ENCODE measurements around the gene HRG. TPM values are rescaled to one million over a fixed set of nuclear protein-coding genes. Genes with fewer than 3 reads are reported as not detected.

Gene HRG
- total and polyA plus RNA-seq, 2 experiments from 2014 or later: not detected

GRCh38 chr3:186671051-186671450, 5.2 kb downstream of the HRG start:
- Histone ChIP-seq H3K27ac (ENCODE audit: low read depth) (no peak overlapping the region), H3K4me3 (no peak overlapping the region), H3F3A (replicated peaks; ENCODE audit: low read depth) (no peaks in the 10 kb centered on the region), H3K4me2 (no peak overlapping the region), H3K9me2 (ENCODE audit: insufficient read depth) (peaks cover 27% of the 10 kb centered on the region), H3K27me3 (ENCODE audit: insufficient read depth) (no peaks in the 10 kb centered on the region), H3K36me3 (ENCODE audit: insufficient read depth) (no peaks in the 10 kb centered on the region; the same call in 1 of the 2 replicates), H2AFZ (no peak overlapping the region), H3K4me1 (ENCODE audit: insufficient read depth) (peaks cover 6% of the 10 kb centered on the region), H4K20me1 (replicated peaks; ENCODE audit: insufficient read depth) (no peaks in the 10 kb centered on the region), H3K79me2 (replicated peaks; ENCODE audit: insufficient read depth) (no peaks in the 10 kb centered on the region)
- TF ChIP-seq, protein P1, sequence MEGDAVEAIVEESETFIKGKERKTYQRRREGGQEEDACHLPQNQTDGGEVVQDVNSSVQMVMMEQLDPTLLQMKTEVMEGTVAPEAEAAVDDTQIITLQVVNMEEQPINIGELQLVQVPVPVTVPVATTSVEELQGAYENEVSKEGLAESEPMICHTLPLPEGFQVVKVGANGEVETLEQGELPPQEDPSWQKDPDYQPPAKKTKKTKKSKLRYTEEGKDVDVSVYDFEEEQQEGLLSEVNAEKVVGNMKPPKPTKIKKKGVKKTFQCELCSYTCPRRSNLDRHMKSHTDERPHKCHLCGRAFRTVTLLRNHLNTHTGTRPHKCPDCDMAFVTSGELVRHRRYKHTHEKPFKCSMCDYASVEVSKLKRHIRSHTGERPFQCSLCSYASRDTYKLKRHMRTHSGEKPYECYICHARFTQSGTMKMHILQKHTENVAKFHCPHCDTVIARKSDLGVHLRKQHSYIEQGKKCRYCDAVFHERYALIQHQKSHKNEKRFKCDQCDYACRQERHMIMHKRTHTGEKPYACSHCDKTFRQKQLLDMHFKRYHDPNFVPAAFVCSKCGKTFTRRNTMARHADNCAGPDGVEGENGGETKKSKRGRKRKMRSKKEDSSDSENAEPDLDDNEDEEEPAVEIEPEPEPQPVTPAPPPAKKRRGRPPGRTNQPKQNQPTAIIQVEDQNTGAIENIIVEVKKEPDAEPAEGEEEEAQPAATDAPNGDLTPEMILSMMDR (conservative IDR thresholded peaks at IDR 0.05; ENCODE audit: low read depth in 2 of 2): no peak
- TF ChIP-seq STAT1 (IDR thresholded peaks at IDR 0.05; ENCODE audit: unreplicated experiment): no peak
- TF ChIP-seq CREB1 (CRISPR knock-in tag; IDR thresholded peaks at IDR 0.05; ENCODE audit: low read depth): no peak
- TF ChIP-seq ZNF331 (CRISPR knock-in tag; IDR thresholded peaks at IDR 0.05; ENCODE audit: low read depth): no peak
- TF ChIP-seq, protein P2, sequence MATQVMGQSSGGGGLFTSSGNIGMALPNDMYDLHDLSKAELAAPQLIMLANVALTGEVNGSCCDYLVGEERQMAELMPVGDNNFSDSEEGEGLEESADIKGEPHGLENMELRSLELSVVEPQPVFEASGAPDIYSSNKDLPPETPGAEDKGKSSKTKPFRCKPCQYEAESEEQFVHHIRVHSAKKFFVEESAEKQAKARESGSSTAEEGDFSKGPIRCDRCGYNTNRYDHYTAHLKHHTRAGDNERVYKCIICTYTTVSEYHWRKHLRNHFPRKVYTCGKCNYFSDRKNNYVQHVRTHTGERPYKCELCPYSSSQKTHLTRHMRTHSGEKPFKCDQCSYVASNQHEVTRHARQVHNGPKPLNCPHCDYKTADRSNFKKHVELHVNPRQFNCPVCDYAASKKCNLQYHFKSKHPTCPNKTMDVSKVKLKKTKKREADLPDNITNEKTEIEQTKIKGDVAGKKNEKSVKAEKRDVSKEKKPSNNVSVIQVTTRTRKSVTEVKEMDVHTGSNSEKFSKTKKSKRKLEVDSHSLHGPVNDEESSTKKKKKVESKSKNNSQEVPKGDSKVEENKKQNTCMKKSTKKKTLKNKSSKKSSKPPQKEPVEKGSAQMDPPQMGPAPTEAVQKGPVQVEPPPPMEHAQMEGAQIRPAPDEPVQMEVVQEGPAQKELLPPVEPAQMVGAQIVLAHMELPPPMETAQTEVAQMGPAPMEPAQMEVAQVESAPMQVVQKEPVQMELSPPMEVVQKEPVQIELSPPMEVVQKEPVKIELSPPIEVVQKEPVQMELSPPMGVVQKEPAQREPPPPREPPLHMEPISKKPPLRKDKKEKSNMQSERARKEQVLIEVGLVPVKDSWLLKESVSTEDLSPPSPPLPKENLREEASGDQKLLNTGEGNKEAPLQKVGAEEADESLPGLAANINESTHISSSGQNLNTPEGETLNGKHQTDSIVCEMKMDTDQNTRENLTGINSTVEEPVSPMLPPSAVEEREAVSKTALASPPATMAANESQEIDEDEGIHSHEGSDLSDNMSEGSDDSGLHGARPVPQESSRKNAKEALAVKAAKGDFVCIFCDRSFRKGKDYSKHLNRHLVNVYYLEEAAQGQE (IDR thresholded peaks at IDR 0.05; ENCODE audit: unreplicated experiment): no peak
- TF ChIP-seq, protein P3, sequence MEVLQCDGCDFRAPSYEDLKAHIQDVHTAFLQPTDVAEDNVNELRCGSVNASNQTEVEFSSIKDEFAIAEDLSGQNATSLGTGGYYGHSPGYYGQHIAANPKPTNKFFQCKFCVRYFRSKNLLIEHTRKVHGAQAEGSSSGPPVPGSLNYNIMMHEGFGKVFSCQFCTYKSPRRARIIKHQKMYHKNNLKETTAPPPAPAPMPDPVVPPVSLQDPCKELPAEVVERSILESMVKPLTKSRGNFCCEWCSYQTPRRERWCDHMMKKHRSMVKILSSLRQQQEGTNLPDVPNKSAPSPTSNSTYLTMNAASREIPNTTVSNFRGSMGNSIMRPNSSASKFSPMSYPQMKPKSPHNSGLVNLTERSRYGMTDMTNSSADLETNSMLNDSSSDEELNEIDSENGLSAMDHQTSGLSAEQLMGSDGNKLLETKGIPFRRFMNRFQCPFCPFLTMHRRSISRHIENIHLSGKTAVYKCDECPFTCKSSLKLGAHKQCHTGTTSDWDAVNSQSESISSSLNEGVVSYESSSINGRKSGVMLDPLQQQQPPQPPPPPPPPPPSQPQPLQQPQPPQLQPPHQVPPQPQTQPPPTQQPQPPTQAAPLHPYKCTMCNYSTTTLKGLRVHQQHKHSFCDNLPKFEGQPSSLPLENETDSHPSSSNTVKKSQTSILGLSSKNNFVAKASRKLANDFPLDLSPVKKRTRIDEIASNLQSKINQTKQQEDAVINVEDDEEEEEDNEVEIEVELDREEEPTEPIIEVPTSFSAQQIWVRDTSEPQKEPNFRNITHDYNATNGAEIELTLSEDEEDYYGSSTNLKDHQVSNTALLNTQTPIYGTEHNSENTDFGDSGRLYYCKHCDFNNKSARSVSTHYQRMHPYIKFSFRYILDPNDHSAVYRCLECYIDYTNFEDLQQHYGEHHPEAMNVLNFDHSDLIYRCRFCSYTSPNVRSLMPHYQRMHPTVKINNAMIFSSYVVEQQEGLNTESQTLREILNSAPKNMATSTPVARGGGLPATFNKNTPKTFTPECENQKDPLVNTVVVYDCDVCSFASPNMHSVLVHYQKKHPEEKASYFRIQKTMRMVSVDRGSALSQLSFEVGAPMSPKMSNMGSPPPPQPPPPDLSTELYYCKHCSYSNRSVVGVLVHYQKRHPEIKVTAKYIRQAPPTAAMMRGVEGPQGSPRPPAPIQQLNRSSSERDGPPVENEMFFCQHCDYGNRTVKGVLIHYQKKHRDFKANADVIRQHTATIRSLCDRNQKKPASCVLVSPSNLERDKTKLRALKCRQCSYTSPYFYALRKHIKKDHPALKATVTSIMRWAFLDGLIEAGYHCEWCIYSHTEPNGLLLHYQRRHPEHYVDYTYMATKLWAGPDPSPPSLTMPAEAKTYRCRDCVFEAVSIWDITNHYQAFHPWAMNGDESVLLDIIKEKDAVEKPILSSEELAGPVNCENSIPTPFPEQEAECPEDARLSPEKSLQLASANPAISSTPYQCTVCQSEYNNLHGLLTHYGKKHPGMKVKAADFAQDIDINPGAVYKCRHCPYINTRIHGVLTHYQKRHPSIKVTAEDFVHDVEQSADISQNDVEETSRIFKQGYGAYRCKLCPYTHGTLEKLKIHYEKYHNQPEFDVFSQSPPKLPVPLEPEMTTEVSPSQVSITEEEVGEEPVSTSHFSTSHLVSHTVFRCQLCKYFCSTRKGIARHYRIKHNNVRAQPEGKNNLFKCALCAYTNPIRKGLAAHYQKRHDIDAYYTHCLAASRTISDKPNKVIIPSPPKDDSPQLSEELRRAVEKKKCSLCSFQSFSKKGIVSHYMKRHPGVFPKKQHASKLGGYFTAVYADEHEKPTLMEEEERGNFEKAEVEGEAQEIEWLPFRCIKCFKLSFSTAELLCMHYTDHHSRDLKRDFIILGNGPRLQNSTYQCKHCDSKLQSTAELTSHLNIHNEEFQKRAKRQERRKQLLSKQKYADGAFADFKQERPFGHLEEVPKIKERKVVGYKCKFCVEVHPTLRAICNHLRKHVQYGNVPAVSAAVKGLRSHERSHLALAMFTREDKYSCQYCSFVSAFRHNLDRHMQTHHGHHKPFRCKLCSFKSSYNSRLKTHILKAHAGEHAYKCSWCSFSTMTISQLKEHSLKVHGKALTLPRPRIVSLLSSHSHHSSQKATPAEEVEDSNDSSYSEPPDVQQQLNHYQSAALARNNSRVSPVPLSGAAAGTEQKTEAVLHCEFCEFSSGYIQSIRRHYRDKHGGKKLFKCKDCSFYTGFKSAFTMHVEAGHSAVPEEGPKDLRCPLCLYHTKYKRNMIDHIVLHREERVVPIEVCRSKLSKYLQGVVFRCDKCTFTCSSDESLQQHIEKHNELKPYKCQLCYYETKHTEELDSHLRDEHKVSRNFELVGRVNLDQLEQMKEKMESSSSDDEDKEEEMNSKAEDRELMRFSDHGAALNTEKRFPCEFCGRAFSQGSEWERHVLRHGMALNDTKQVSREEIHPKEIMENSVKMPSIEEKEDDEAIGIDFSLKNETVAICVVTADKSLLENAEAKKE (CRISPR knock-in tag; IDR thresholded peaks at IDR 0.05): no peak
- no peak for TF ChIP-seq JUNB (IDR thresholded peaks at IDR 0.05; ENCODE audit: unreplicated experiment)
- no peak for TF ChIP-seq POLR2AphosphoS5 (IDR thresholded peaks at IDR 0.05; ENCODE audit: low read depth)
- no peak for TF ChIP-seq EZH2 (IDR thresholded peaks at IDR 0.05; ENCODE audit: low read depth, unreplicated experiment)
- no peak for TF ChIP-seq EZH2phosphoT487 (IDR thresholded peaks at IDR 0.05; ENCODE audit: unreplicated experiment)
- TF ChIP-seq NANOG (IDR thresholded peaks at IDR 0.05; ENCODE audit: borderline replicate concordance): no peak
- no peak for TF ChIP-seq ETS1 (IDR thresholded peaks at IDR 0.05)
- TF ChIP-seq ZNF114 (CRISPR knock-in tag; IDR thresholded peaks at IDR 0.05): no peak
- DNase-seq (ENCODE audit: low spot score) (no peak), ATAC-seq (no peak)
- Mint-ChIP-seq H3K4me1 (peaks cover 9% of the 10 kb centered on the region), H3K9me3 (no peaks in the 10 kb centered on the region; the same call in 2 of the 3 replicates), H3K27ac (no peak overlapping the region), H3K4me3 (no peak overlapping the region), H3K27me3 (ENCODE audit: insufficient read depth, low read depth, poor library complexity) (peaks cover 5% of the 10 kb centered on the region), H3K36me3 (ENCODE audit: low read depth) (no peaks in the 10 kb centered on the region)

Measured in GM23338 (cell line).